ENCODE measurements around the gene HDAC10. TPM values are rescaled to one million over a fixed set of nuclear protein-coding genes. Genes with fewer than 3 reads are reported as not detected.

The HDAC10 gene
- total and polyA plus RNA-seq, 10 of the 15 experiments (the other 5 are each of a cell fraction or from before 2014, with no cell fraction given) = 0.26 to 48.6 (median 5.0) TPM

- TF ChIP-seq BMI1 (IDR thresholded peaks at IDR 0.05; ENCODE audit: borderline replicate concordance) = no peak
Measured at GRCh38 chr22:50258361-50259292, 7.6 kb upstream of the HDAC10 start (continued).

GRCh38 chr22:50257451-50258360 is 6.6 kb upstream of the HDAC10 start:
- Histone ChIP-seq H3K79me2 (ENCODE audit: control insufficient read depth, insufficient read depth, low read length) (peaks cover 8% of the 10 kb centered on the region), H3K4me2 (ENCODE audit: control insufficient read depth, insufficient read depth) (no peak overlapping the region), H3K4me1 (ENCODE audit: control insufficient read depth, insufficient read depth, low read length) (peaks cover 9% of the 10 kb centered on the region), H3K9ac (ENCODE audit: control insufficient read depth, insufficient read depth, low read length) (no peak overlapping the region), H3K9me3 (replicated peaks; ENCODE audit: control insufficient read depth, insufficient read depth, low read length) (no peaks in the 10 kb centered on the region), H4K20me1 (ENCODE audit: control insufficient read depth, insufficient read depth) (no peaks in the 10 kb centered on the region), H2AFZ (ENCODE audit: control insufficient read depth, low read depth, low read length) (no peak overlapping the region), H3K27me3 (replicated peaks in 1 of 2; ENCODE audit: control insufficient read depth in 2 of 2, insufficient read depth in 2 of 2, low read length in 1 of 2) (no peaks in the 10 kb centered on the region), H3K36me3 (ENCODE audit: control insufficient read depth in 2 of 2, insufficient read depth in 2 of 2, low read length in 1 of 2) (no peaks in the 10 kb centered on the region; a peak in 1 of 4 replicates), H3K27ac (ENCODE audit: control insufficient read depth, insufficient read depth) (no peak overlapping the region), H3K4me3 (no peak overlapping the region)
- intact Hi-C loops (cut with micrococcal nuclease; ENCODE audit: unreplicated experiment) = no loop called here
- POLR2A ChIA-PET = no interaction called here
- in situ Hi-C loops (cut with MboI) = loop anchor here (10.0 kb wide), 2 partner anchors 237 to 357 kb away; no protein-coding TSS in a partner anchor
- WGBS (ENCODE audit: insufficient coverage, insufficient replicate concordance, low lambda C conversion rate, missing lambda C conversion rate) = 88% methylated on average over 24 of the region's 31 CpGs
- RAD21 ChIA-PET (ENCODE audit: unreplicated experiment) = no interaction called here
- no peak for DNase-seq (ENCODE audit: low read depth, low spot score)
- FAIRE-seq = no peak
- TF ChIP-seq KLF5 (IDR thresholded peaks at IDR 0.05; ENCODE audit: partially characterized antibody) (no peak), ZNF687 (IDR thresholded peaks at IDR 0.05) (no peak), JUNB (IDR thresholded peaks at IDR 0.05) (no peak), SUZ12 (IDR thresholded peaks at IDR 0.05; ENCODE audit: unreplicated experiment) (no peak), NBN (IDR thresholded peaks at IDR 0.05) (no peak), CEBPZ (IDR thresholded peaks at IDR 0.05; ENCODE audit: low read depth, low read length) (no peak), RAD51 (IDR thresholded peaks at IDR 0.05) (no peak), RFX5 (IDR thresholded peaks at IDR 0.05; ENCODE audit: low read depth, low read length) (no peak)
- CTCF ChIA-PET = no interaction called here
- SMC1A ChIA-PET (ENCODE audit: uncharacterized antibody, unreplicated experiment) = no interaction called here
- no peak for ATAC-seq
- no TSS peak for BruUV-seq (replicated peaks)

Data from GM12878 (cell line).